GM10266 (cell line): ENCODE results near the gene CWC25.
"Not testable (repeated sequence)": the region's sequence is repeated elsewhere in the genome, so short reads cannot be mapped to it uniquely, and the experiment has no call there.

Experiments used
- DNase-seq: peaks from one replicate; pipeline ENCODE4 v3.0.0; 2012; ENCODE audit errors: extremely low spot score
- TF ChIP-seq, protein P1 (sequence below): IDR thresholded peaks from 2 replicates; pipeline ENCODE4 v1.5.1; 2012; ENCODE audit warnings: mild to moderate bottlenecking, low read depth; ENCODE audit not compliant: control insufficient read depth, insufficient read depth; ENCODE audit errors: missing control alignments

The CWC25 gene

DNA sequence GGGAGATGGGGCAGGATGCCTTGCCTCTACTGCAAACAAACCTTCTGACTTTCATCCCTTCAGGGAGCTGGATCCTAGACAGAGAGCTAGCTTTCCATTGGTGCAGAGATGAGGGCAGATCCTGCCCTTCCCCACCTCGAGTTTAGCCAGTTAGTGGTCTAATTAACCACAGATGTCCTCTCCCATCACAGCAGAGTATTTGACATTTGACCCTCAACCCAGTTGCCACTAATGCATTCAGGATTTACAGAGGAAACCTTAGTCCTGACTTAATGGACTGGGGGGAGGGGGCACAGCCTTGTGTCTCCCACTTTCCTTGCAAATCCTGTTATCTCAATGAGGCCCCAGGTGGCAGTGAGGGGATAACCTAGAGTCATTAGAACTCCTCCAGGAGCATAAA lies 35.9 kb downstream of the CWC25 start:
- TF ChIP-seq, protein P1, sequence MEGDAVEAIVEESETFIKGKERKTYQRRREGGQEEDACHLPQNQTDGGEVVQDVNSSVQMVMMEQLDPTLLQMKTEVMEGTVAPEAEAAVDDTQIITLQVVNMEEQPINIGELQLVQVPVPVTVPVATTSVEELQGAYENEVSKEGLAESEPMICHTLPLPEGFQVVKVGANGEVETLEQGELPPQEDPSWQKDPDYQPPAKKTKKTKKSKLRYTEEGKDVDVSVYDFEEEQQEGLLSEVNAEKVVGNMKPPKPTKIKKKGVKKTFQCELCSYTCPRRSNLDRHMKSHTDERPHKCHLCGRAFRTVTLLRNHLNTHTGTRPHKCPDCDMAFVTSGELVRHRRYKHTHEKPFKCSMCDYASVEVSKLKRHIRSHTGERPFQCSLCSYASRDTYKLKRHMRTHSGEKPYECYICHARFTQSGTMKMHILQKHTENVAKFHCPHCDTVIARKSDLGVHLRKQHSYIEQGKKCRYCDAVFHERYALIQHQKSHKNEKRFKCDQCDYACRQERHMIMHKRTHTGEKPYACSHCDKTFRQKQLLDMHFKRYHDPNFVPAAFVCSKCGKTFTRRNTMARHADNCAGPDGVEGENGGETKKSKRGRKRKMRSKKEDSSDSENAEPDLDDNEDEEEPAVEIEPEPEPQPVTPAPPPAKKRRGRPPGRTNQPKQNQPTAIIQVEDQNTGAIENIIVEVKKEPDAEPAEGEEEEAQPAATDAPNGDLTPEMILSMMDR = no peak
- no peak for DNase-seq

DNA sequence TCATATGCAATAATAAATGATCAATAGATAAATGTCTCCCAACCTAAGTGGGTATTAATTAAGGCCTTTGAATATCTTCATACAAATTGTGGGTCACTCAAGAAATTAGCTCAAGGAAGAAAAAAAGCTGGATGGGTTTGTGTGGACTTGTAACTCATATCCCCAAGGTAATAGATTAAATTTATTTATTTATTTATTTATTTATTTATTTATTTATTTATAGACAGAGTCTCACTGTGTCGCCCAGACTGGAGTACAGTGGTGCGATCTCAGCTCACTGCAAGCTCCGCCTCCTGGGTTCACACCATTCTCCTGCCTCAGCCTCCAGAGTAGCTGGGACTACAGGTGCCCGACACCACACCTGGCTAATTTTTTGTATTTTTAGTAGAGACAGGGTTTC lies 37.1 kb downstream of the CWC25 start:
- not testable (repeated sequence) for DNase-seq

DNA sequence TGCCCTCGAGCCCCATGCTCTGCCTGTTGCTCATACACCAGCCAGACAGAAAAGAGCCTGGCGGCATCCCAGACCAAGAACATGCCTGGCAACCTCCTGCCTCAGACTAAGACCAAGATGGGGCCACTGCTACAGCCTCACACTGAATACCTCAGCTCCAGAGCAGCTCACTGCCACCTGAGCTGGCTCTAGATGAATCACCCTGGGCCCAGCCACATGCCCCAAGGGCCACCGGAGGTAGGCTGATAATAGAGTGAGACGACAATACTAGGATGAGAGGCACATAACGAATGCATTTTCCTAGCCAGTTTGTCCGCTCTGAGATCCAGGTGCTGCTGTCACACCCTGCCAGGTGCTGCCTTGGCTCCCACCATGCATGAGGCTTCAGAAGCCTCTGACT lies 38.7 kb downstream of the CWC25 start:
- no peak for DNase-seq
- TF ChIP-seq, protein P1 = no peak

DNA sequence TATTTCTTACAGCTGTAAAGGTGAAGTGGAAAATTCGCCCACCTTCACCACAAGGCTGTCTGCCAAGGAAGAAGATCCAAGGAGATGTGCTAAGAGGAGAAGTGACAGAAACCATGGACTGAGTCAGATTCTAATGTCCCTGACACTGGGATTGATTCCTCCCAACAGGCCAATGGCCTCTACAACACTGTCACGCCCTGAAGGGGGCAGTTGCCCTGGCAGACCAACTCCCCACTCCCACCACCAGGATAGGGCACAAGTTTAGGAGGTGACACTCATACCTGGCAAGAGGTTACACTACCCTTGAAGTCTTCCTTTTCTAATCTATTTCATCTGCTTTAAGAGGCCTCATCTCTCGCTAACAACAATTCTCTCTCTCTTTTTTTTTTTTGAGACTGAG lies 41.9 kb downstream of the CWC25 start:
- TF ChIP-seq, protein P1 = no peak

DNA sequence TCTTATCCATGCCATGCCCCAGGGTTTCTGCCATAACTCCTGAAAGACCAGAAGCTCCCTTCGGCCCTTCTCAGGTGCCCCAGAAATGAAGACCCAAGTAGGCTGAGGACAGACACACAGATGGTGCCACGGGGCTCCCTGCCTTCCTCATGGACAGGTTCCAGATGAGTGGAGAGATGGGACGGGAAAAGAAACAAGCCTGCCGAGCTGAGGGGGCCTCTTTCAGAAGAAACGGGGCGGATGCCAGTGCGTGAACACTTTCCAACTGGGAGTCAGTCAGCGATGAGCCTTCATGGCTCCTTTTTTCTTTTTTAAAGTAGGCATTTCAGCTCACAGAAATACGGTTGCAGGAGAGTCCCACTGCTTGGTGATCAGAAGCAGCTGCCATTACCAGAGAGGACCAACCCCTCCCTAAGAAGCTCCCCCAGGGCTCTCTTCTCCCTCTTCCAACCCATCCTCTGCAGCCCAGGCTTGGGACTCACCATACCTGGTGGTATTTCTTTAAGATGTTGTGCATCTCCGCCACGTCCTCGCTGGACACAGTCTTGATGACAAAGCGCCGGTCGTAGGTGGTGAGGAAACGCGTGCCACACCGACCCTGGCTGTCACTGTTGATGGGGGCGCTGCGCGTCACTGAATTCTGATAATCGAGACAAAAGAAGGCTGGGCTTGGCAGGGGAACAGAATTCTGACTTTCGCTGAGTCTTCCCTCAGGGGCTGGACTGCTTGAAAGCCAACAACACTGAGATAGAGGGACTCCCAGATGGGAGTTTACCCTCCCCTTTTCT lies 45.0 kb downstream of the CWC25 start:
- DNase-seq = no peak
- TF ChIP-seq, protein P1 = no peak

More for the DNA sequence above, 41.9 kb downstream of the CWC25 start:
- DNase-seq = no peak

DNA sequence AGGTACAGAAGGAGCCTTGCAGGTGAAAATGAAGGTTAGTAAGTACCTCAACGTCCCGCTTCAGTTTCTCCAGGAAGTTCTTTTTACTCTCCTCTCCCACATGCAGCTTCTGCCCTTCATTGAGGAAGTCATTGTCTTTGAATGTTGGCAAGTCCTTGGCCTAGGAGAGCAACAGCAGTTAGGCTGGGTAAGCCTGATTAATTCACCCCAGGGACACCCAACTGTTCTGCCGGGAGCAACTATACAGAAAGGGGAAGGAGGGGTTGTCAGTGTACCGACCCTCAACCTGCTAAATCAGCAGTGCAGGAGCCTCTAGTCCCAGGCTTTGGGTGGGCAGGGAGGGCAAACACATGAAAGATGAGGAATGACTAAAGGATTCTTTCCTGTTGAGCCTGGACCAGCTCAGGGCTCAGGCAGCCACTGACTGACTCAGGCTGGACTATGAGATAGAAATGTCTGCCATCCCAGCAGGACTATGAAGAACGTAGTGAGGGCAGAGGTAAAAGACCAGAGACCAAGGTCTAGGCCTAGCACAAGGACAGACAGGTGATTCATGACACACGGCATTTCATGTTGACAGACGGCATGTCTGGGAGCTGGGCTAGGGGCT lies 47.4 kb downstream of the CWC25 start:
- TF ChIP-seq, protein P1 = no peak
- DNase-seq = no peak

DNA sequence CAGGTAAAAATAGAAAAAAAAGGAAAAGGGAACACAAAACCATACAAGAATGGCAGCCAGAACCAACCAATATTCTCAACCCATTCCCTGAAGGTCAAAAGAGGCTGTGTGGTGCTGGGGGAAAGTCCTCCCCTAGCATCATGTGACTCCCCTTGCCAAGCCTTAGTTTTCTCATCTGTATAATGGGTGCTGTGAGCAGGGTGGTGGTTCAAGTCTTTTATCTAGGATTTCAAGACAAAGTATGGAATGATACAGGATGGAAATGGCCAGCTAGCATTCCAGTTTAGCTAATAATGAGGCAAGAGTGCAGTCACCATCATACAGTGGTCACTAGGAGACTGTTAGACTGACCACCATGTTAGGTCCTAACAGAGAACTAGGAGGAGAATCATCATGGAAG lies 51.9 kb downstream of the CWC25 start:
- no peak for DNase-seq
- TF ChIP-seq, protein P1 = no peak
